DND-41 (cell line): ENCODE results near the gene APOC3.

Source experiments
- ATAC-seq: fragments of 200-7000 bp; cut with Tn5 transposase; 3 replicates; pipeline ENCODE4 v1.9.1; 2021; ENCODE audit warnings: low read depth; ENCODE audit not compliant: insufficient read depth
- DNase-seq: peaks from one replicate; pipeline ENCODE4 v3.0.0-alpha.2; 2020
- H2AFZ ChIP-seq: 2 replicates; pipeline ENCODE4 v1.6.0; 2012; ENCODE audit warnings: low read depth, low read length
- H3K27ac ChIP-seq: 2 replicates; pipeline ENCODE4 v1.5.1; 2012; ENCODE audit warnings: low read length, inconsistent platforms
- H3K27me3 ChIP-seq: fragments of 200-600 bp; sonication (generic); 2 replicates; pipeline ENCODE4 v1.6.0; 2012; ENCODE audit warnings: low read length, mild to moderate bottlenecking, inconsistent platforms; ENCODE audit not compliant: insufficient read depth, poor library complexity
- H3K36me3 ChIP-seq: 2 replicates; pipeline ENCODE4 v1.5.1; 2012; ENCODE audit warnings: low read length, inconsistent platforms; ENCODE audit not compliant: insufficient read depth
- H3K4me1 ChIP-seq: 2 replicates; pipeline ENCODE4 v1.5.1; 2012; ENCODE audit warnings: mild to moderate bottlenecking, low read length; ENCODE audit not compliant: insufficient read depth
- H3K4me2 ChIP-seq: 2 replicates; pipeline ENCODE4 v1.6.0; 2012; ENCODE audit warnings: mild to moderate bottlenecking, moderate library complexity, low read length, inconsistent platforms; ENCODE audit not compliant: insufficient read depth
- H3K4me3 ChIP-seq, 2 experiments: fragments of 200-600 bp in 1 of 2; shearing (Covaris generic) in 1 of 2; 2 replicates each; pipeline ENCODE4 v1.5.1; 2012 to 2016; ENCODE audit warnings: inconsistent platforms in 2 of 2, low read length in 2 of 2, mild to moderate bottlenecking in 2 of 2, low read depth in 1 of 2, moderate library complexity in 1 of 2
- H3K79me2 ChIP-seq: 2 replicates; pipeline ENCODE4 v1.6.0; 2012; ENCODE audit warnings: low read length, inconsistent platforms; ENCODE audit not compliant: insufficient read depth
- H3K9ac ChIP-seq: 2 replicates; pipeline ENCODE4 v1.6.0; 2012; ENCODE audit warnings: low read depth, mild to moderate bottlenecking, inconsistent platforms, low read length, moderate library complexity
- H3K9me3 ChIP-seq: 2 replicates; pipeline ENCODE4 v1.5.1; 2012; ENCODE audit warnings: low read length, moderate library complexity, mild to moderate bottlenecking, inconsistent platforms; ENCODE audit not compliant: insufficient read depth, severe bottlenecking
- H4K20me1 ChIP-seq: 2 replicates; pipeline ENCODE4 v1.6.0; 2012; ENCODE audit warnings: low read length; ENCODE audit not compliant: insufficient read depth
- CTCF ChIP-seq: IDR thresholded peaks from 2 replicates; pipeline ENCODE4 v1.5.1; 2012; ENCODE audit warnings: borderline replicate concordance, low read length, moderate library complexity, mild to moderate bottlenecking; ENCODE audit not compliant: poor library complexity, severe bottlenecking; ENCODE audit errors: extremely low read depth
- EZH2 ChIP-seq: IDR thresholded peaks from 3 replicates; pipeline ENCODE4 v1.6.1; 2012; ENCODE audit warnings: borderline replicate concordance, low read depth, mild to moderate bottlenecking, moderate library complexity, low read length, inconsistent platforms; ENCODE audit not compliant: severe bottlenecking

The APOC3 gene

GRCh38 chr11:116871248-116871647, 41.5 kb downstream of the APOC3 start:
- no peak for DNase-seq
- Histone ChIP-seq H3K36me3 (peaks cover 79% of the 10 kb centered on the region), H3K27me3 (no peaks in the 10 kb centered on the region), H3K79me2 (no peaks in the 10 kb centered on the region), H3K4me1 (no peaks in the 10 kb centered on the region), H3K9ac (no peak overlapping the region), H3K4me3 (no peak overlapping the region), H4K20me1 (no peaks in the 10 kb centered on the region), H3K9me3 (no peaks in the 10 kb centered on the region), H3K4me2 (no peak overlapping the region), H3K27ac (no peak overlapping the region), H2AFZ (no peak overlapping the region)
- TF ChIP-seq CTCF (no peak), EZH2 (no peak)
- no peak for ATAC-seq

GRCh38 chr11:116873381-116873780, 43.7 kb downstream of the APOC3 start:
- TF ChIP-seq CTCF (no peak), EZH2 (no peak)
- H3K36me3 ChIP-seq: peaks cover 61% of the 10 kb centered on the region
- H3K9me3 ChIP-seq: no peaks in the 10 kb centered on the region

GRCh38 chr11:116874251-116874650, 44.5 kb downstream of the APOC3 start:
- no peaks in the 10 kb centered on the region for H3K27me3 ChIP-seq
- no peak overlapping the region for H2AFZ ChIP-seq
- no peaks in the 10 kb centered on the region for H4K20me1 ChIP-seq
- H3K4me2 ChIP-seq: no peak overlapping the region
- H3K9me3 ChIP-seq: no peaks in the 10 kb centered on the region
- DNase-seq: no peak
- H3K9ac ChIP-seq: no peak overlapping the region
- H3K27ac ChIP-seq: no peak overlapping the region
- ATAC-seq: no peak
- H3K4me1 ChIP-seq: no peaks in the 10 kb centered on the region
- no peak for TF ChIP-seq EZH2
- TF ChIP-seq CTCF: no peak
- peaks cover 58% of the 10 kb centered on the region for H3K36me3 ChIP-seq
- H3K4me3 ChIP-seq: no peak overlapping the region
- H3K79me2 ChIP-seq: no peaks in the 10 kb centered on the region

More at GRCh38 chr11:116873381-116873780, 43.7 kb downstream of the APOC3 start:
- Histone ChIP-seq H3K9ac (no peak overlapping the region), H3K4me2 (no peak overlapping the region), H3K27ac (no peak overlapping the region), H3K4me1 (no peaks in the 10 kb centered on the region), H3K27me3 (no peaks in the 10 kb centered on the region), H2AFZ (no peak overlapping the region), H4K20me1 (no peaks in the 10 kb centered on the region), H3K79me2 (no peaks in the 10 kb centered on the region), H3K4me3 (no peak overlapping the region)
- ATAC-seq (no peak), DNase-seq (no peak)

GRCh38 chr11:116875194-116875593, 45.5 kb downstream of the APOC3 start:
- H4K20me1 ChIP-seq: no peaks in the 10 kb centered on the region
- no peak overlapping the region for H3K9ac ChIP-seq
- H3K79me2 ChIP-seq: no peaks in the 10 kb centered on the region
- no peak overlapping the region for H3K27ac ChIP-seq
- DNase-seq (no peak), ATAC-seq (no peak)
- peaks cover 50% of the 10 kb centered on the region for H3K36me3 ChIP-seq
- no peaks in the 10 kb centered on the region for H3K27me3 ChIP-seq
- H3K4me3 ChIP-seq: no peak overlapping the region
- TF ChIP-seq CTCF (no peak), EZH2 (no peak)
- H3K4me2 ChIP-seq: no peak overlapping the region
- no peak overlapping the region for H2AFZ ChIP-seq
- no peaks in the 10 kb centered on the region for H3K9me3 ChIP-seq
- H3K4me1 ChIP-seq: no peaks in the 10 kb centered on the region
